Chondrocyte (in vitro differentiated cells): ENCODE data around the gene HM13. TPM values are rescaled to one million over a fixed set of nuclear protein-coding genes. Genes with fewer than 3 reads are reported as not detected.
"Not testable (repeated sequence)": the region's sequence is repeated elsewhere in the genome, so short reads cannot be mapped to it uniquely, and the experiment has no call there.

ENCODE experiments used
- DNase-seq: peaks from one replicate; pipeline ENCODE4 v3.0.0; 2021; ENCODE audit warnings: mixed read lengths, low spot score
- H3K27ac Mint-ChIP-seq: one replicate; pipeline ENCODE4 v1.8.0; 2021; ENCODE audit warnings: mild to moderate bottlenecking, moderate library complexity, mixed read lengths; ENCODE audit not compliant: unreplicated experiment
- H3K27me3 Mint-ChIP-seq: 2 replicates; pipeline ENCODE4 v1.8.0; 2021; ENCODE audit warnings: low read depth, mixed read lengths
- H3K36me3 Mint-ChIP-seq: 2 replicates; pipeline ENCODE4 v1.8.0; 2021; ENCODE audit warnings: low read depth, mixed read lengths
- H3K4me1 Mint-ChIP-seq: 2 replicates; pipeline ENCODE4 v1.8.0; 2021; ENCODE audit warnings: low read depth, mild to moderate bottlenecking, mixed read lengths
- H3K4me3 Mint-ChIP-seq: one replicate; pipeline ENCODE4 v1.8.0; 2021; ENCODE audit warnings: mild to moderate bottlenecking, moderate library complexity, mixed read lengths; ENCODE audit not compliant: unreplicated experiment
- H3K9me3 Mint-ChIP-seq: 2 replicates; pipeline ENCODE4 v1.8.0; 2021; ENCODE audit warnings: low read depth, mixed read lengths
- CTCF ChIP-seq: fragments of 200-600 bp; sonication (generic); IDR thresholded peaks from 2 replicates; pipeline ENCODE4 v1.5.0; 2021; ENCODE audit warnings: antibody characterized with exemption, mild to moderate bottlenecking, moderate library complexity
- total RNA-seq: library from RNA; stranded (reverse); gene quantifications from 3 replicates; pipeline ENCODE4 v1.2.1, GENCODE V29; 2021

HM13 gene
- total RNA-seq, 1 donor from 2014 or later, result 269 TPM

GRCh38 chr20:31595654-31596411 is 81.6 kb downstream of the HM13 start:
- no peak for TF ChIP-seq CTCF
- H3K36me3 Mint-ChIP-seq, result no peaks in the 10 kb centered on the region
- H3K27ac Mint-ChIP-seq, result peak overlapping the region; percentile 76
- peak; percentile 93 for DNase-seq
- H3K27me3 Mint-ChIP-seq, result no peaks in the 10 kb centered on the region
- no peak overlapping the region for H3K4me3 Mint-ChIP-seq
- H3K4me1 Mint-ChIP-seq, result peaks cover 31% of the 10 kb centered on the region
- H3K9me3 Mint-ChIP-seq, result no peaks in the 10 kb centered on the region

GRCh38 chr20:31596412-31596715 is 82.1 kb downstream of the HM13 start:
- not testable (repeated sequence) for H3K9me3 Mint-ChIP-seq, H3K27me3 Mint-ChIP-seq, H3K4me3 Mint-ChIP-seq, DNase-seq, H3K36me3 Mint-ChIP-seq
- peaks cover 31% of the 10 kb centered on the region for H3K4me1 Mint-ChIP-seq
- H3K27ac Mint-ChIP-seq, result peak overlapping the region; percentile 76

GRCh38 chr20:31596831-31597480 is 82.7 kb downstream of the HM13 start:
- DNase-seq, result no peak
- Mint-ChIP-seq H3K9me3 (no peaks in the 10 kb centered on the region), H3K27ac (no peak overlapping the region), H3K27me3 (no peaks in the 10 kb centered on the region), H3K36me3 (no peaks in the 10 kb centered on the region), H3K4me1 (peaks cover 31% of the 10 kb centered on the region), H3K4me3 (no peak overlapping the region)
- no peak for TF ChIP-seq CTCF

- no peak for TF ChIP-seq CTCF
- Mint-ChIP-seq H3K27me3 (no peaks in the 10 kb centered on the region), H3K4me1 (peaks cover 32% of the 10 kb centered on the region), H3K27ac (no peak overlapping the region), H3K4me3 (no peak overlapping the region), H3K36me3 (no peaks in the 10 kb centered on the region), H3K9me3 (no peaks in the 10 kb centered on the region)
- no peak for DNase-seq
Observed at GRCh38 chr20:31597481-31597855, 83.2 kb downstream of the HM13 start.

- TF ChIP-seq CTCF, result no peak
- no peaks in the 10 kb centered on the region for H3K9me3 Mint-ChIP-seq
- no peak overlapping the region for H3K4me3 Mint-ChIP-seq
- H3K27ac Mint-ChIP-seq, result peak overlapping the region; percentile 75
- H3K27me3 Mint-ChIP-seq, result no peaks in the 10 kb centered on the region
- peaks cover 45% of the 10 kb centered on the region for H3K4me1 Mint-ChIP-seq
- DNase-seq, result no peak
- no peaks in the 10 kb centered on the region for H3K36me3 Mint-ChIP-seq
Observed at GRCh38 chr20:31602431-31602778, 88.2 kb downstream of the HM13 start.
